HG02571 (cell line): ENCODE data around the gene BTBD2.
"Not testable (repeated sequence)": the region's sequence is repeated elsewhere in the genome, so short reads cannot be mapped to it uniquely, and the experiment has no call there.

Experiments
- ATAC-seq: cut with Tn5 transposase; IDR thresholded peaks from one replicate; pipeline ENCODE4 v1.9.1; 2021; ENCODE audit warnings: mild to moderate bottlenecking, moderate library complexity; ENCODE audit not compliant: unreplicated experiment

BTBD2 gene

DNA sequence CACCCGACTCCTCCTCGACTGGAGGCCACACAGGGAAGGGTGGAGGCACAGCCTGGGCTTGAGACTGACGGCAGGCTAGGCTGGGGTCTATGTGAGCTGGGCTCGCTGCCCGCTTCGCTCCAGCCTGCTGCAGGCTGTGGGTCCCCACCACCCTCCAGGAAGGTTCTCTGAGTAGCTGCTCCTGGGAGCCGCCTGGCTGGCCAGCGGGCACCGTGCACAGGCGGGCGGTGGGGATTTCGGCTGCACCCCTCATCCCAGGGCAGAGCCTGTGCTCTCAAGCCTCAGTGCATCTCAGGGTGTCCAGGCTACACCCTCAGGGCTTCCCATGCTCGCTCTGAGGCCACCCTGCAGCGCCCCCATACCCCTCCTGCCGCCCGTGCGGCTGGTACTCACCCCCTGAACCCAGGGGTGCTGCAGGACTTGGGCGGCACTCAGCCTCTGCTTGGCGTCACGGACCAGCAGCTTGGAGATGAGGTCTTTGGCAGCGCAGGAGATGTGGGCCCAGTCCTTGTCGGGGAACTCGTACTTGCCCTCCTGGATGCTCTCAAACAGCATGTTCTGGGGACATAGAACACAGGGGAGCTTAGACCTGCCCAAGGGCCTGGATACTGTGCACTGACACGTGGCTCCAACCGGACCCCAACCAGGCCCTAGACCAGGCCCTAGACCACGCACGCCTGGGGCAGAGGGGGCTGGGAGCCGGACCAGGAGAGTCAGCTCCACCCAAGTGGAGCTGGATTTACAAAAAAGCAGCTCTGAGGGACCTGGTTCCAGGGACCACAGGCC is 25.3 kb upstream of the BTBD2 start:
- ATAC-seq: no peak

DNA sequence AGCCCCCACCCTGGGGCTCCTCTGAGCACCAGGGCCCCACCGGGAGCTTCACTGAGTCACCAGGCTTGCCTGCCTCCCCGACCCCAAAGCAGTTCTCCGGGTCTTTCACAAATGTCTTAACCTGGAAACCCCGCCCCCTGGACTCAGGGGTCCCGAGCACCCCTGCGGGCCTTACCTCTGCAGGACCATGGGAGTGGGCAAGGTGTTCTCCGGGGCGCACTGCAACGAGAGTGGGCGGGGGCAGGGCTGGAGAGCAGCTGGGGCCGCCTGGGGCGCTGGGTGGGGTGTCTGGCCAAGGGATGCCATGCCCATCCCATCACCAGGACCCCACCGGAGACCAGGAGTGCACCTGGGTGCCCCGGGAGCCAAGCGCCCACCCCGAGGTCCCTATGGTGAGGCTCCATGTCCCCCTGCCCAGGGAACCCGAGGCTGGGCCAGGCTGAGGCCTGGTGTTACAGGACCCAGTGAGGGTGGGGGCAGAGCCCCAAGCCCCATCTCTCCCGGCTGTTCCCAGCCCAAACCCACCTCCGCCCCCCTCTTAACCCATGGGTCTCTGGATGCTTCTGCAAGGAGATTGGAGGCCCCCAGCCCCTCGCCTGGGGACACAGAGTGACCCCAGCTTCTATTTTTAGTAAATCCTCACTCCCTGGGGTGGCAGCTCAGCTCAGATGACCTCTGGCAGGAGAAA is 24.6 kb upstream of the BTBD2 start:
- ATAC-seq: no peak

DNA sequence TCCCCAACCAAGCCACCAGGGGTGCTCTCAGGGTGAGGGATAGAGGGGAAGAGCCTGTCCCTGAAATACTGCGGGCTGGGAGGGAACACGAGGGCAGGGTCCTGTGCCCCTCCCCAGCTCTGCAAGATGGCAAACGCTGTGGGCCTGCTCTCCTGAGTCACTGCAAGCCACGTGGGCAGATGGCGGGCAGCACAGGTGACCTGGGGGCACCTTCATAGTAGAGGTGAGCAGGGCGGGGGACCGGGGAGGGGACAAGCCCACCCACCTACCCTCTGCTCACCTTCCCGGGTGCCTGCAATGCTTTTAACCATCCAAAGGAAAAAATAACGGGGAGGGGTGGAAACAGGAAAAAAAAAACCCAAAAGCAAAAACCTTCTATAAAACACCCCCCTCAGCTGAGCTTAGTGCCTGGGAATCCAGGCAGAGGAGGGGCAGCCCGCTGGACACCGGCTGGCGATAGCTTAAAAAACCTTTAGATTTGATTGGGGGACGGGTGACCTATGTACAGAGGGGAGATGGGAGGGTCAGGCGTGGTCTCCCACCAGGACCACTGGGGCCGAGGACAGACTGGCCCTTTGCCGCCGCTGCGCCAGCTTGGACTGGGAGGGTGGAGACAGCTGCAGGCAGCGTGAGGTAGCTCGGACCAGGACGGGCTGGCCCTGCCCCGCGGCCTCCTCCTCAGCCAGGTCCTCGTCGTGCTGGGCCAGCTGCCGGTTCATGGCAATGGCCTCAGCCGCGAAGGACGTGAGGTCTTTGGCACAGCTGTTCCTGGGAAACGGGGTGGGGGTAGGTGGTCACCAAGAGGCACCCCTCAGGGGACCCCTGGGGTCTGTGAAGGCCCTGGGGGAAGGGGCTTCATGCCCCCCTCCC is 23.8 kb upstream of the BTBD2 start:
- no peak for ATAC-seq

DNA sequence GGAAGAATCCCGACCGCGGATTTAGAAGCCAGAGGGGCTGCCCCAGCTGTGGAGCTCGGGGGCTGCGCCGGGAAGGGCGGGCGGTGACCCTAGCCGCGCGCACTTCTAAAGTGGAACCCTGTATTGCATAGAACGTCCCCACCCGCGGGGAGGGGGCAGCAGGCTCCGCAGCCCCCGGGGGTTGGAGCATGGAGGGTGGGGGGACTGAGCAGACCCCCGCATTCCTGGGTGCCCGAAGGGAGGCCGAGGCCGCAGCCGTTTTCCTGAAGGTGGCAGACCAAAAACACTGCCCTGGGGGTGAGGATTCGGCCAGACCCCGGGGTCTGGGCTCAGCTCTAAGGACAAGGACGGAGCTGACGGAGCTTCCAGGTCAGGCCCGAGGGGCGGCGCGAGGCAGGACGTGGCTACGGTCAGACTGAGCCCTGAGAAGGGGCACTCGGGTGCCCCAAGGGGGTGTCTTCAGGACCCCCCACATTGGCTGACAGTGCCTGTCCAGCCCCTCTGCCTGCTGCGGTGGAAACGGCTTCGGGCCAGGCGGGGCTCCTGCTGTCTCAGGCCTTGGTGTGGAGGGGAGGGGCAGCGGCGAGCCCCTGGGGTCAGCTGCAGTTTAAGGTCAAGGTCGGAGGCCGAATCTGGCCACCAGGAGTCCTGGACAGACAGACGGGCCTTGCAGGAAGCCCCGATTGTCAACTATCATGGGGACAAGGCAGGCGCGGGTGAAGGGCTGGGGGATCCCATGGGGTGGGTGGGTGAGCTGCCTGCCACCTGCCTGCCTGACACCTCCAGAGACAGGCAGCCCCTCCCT is 23.0 kb upstream of the BTBD2 start:
- ATAC-seq: no peak

DNA sequence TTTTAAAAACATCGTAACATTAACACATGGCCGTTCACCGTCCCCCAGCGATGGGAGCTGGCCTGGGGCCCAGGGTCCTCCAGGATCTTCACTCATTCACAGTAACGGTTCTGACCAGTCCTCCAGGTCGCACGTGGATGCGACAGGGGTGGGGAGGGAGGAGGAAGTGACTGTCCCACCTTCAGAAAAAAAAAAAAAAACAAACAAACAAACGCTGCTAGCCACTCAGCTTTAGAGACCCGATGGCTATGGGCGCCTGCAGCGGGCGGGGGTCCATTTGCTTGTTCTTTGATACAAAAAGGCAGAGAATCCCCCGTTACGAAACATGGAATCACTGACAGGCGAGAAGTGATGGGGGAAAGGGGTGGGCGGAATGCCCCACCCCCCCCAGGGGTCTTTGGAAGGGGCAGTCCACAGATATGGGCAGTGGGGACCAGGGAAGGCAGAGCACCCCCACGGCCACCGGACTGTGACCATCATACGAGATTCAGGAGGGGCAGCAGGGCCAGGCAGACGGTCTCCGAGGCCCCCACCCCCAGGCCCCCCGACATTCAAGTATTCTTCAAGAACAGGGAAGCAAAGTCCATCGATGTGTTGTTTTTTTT is 22.2 kb upstream of the BTBD2 start:
- ATAC-seq: no peak

DNA sequence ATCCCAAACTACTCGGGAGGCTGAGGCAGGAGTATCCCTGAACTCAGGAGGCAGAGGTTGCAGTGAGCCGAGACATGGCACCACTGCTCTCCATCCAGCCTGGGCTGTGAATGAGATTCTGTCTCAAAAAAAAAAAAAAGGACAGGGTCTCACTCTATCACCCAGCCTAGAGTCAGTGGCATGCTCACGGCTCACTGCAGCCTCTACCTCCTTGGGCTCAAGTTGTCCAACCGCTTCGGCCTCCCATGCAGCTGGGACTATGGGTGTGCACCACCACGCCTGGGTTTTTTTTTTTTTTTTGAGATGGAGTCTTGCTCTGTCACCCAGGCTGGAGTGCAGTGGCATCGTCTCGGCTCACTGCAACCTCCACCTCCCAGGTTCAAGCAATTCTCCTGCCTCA is 20.9 kb upstream of the BTBD2 start:
- ATAC-seq: no peak

DNA sequence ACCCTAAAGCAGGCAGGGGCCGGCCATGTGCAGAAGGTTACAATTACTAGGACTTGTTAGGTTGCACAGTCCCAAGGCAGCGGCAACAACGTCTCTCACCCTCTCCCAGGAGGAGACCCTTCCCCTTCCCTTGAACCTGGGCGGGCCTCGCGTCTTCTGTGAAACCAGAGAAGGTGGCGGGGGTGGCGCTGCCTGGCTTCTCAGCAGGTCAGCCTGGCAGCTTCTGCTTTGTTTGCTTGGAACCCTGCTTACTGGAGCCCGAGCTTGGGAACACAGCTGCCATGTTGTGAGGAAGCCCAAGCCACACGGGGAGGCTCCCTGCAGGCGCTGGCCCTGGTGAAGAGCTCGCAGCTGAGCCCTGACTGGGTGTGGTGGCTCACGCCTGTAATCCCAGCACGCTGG is 20.1 kb upstream of the BTBD2 start:
- no peak for ATAC-seq

DNA sequence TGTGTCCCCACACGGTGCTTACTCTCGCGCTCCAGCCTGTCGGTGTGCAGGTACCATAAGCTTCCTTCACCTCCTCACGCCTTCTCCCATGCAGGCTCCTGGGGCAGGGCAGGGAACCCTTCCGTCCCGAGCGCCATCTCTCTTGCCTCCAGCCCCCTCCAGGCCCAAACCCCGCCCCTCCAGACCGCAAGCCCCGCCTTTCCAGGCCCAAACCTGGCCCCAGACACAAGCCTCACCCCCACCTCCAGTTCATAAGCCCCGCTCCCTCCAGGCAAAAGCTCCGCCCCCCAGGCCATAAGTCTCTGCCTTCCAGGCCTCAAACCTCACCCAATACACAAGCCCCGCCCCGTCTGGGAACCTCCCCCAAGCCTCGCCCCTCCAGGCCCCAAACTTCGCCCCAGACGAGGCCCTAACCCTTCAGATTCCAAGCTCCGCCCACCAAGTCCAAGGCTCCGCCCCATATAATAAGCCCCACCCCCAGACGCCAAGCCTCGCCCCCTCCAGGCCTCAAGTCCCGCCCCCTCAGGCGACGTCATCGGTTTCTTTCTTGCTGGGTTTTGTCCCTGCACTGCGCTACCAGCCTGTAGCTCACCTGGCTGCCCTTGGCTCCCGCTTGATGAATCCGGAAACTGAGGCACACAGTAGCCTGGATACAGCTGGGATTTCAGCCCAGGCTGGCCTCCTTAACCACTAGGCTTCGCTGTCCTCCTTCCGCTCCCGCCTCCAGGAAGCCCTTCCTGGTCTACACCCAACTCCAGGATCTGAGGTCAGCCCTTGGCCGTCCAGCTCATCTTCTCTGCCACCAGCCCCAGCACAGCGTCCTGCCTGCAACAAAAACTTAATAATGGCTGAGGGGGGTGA is 19.4 kb upstream of the BTBD2 start:
- no peak for ATAC-seq

DNA sequence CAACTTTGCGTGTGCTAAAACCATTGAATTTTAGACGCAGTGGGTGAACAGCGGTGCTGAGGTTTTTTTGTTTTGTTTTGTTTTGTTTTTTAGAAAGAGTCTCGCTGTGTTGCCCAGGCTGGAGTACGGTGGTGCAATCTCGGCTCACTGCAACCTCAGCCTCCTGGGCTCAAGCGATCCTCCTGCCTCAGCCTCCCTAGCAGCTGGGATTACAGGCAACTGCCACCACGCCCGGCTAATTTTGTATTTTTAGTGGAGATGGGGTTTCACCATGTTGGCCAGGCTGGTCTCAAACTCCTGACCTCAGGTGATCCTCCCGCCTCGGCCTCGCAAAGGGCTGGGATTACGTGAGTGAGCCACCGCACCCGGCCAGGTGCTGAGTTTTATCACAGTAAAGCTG is 18.7 kb upstream of the BTBD2 start:
- not testable (repeated sequence) for ATAC-seq

DNA sequence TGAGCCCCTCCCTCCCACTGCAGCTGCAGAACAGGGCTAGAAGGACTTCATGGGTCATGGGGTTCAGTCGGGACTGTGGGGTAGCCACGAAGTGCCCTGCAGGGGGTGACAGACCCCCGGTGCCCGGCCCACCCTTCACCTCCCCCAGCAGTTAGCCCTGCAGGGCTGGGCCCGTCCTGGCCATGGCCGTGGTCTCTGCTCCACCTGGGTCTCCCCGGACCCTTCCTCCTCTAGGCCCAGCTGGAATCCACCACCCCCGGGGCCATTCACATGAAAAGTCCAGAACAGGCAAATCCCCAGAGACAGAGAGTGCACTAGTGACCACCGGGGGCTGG is 18.3 kb upstream of the BTBD2 start:
- ATAC-seq: no peak

DNA sequence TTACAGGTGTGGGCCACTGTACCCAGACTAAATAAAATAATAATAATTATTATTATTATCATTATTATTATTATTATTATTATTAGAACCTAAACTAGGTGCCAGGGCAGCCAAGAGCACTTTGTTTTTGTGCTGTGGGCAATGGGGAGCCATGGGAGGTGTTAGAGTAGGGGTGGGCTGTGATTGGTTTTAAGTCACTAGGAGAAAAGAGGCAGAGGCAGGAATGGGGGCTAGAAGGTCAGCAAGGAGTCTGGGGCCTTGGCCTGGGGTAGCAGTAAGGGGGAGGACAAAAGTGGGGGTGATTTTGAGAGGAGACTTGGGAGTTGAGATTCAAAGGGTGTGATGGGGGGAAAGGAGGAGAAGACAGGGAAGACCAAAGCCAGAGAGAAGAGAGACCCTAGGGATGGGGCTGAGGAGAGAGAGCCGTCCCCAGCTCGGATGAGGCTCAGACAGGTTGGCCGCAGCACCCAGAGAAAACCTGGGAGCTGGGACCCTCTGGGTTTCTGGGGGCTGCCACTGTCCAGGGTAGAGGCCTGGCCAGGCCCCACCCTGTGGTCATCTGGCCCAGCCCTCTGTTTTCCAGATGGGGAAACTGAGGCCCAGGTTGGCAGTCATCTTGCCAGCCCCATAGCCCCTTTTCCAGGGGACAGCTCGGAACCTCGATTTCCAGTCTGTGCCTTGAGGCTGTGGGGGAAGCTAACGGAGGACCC is 17.8 kb upstream of the BTBD2 start:
- ATAC-seq: no peak

DNA sequence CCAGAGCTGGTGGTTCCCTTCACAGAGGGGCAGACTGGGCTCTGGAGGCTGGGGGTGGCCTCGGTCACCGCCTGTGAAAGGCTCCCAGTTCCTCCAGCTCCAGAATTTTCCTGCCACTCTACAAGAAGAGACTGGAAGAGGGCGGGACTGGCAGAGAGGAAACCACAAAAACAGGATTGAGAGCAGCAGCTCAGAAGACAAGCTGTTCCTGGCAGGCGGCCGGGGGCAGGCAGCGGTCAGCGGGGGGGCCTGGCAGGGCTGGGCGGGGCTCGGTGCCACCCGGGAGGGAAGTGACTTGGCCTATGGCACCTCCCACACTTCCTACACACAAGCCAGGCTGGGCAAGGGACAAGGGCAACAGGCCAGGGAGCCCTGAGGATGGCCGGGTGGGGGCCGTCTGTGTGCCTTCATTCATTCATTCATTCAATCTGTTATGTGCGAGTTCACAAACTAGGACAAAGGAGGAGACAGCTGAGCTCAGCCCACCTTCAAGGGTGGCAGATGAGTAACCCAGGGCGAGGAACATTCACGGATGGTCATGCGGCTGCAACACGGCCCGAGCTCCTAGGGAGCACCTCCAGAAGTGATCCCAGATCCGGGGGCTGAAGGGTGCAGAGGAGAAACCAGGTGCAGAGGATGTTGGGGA is 16.9 kb upstream of the BTBD2 start:
- ATAC-seq: no peak

DNA sequence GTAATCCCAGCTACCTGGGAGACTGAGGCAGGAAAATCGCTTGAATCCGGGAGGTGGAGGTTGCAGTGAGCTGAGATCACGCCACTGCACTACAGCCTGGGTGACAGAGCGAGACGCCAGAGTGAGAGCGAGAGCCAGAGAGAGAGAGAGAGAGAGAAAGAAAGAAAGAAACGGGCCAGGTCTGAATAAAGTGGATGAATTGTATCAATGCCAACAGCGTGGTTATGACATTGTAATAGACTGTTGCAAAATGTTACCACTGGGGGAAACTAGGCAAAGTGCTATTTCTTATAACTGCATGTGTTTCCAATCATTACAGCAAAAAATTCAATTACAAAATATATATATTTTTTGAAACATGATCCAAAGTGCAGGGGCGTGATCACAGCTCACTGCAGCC is 11.8 kb upstream of the BTBD2 start:
- no peak for ATAC-seq

DNA sequence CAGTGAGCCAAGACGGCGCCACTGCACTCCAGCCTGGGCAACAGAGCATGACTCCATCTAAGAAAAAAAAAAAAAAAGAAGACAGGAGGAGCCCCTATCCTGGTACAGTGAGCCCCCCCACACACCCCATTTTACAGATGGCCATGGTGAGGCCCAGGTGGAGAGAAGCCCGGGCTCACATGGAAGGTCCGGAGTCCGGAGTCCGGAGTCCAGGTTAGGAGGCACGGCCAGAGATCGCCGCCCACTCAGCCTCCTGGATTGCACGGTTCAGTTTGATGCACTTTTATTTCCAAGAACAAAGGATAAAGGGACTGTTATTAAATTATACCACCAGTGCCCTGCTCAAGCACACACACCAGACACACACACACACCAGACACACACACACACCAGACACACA is 11.3 kb upstream of the BTBD2 start:
- ATAC-seq: no peak

DNA sequence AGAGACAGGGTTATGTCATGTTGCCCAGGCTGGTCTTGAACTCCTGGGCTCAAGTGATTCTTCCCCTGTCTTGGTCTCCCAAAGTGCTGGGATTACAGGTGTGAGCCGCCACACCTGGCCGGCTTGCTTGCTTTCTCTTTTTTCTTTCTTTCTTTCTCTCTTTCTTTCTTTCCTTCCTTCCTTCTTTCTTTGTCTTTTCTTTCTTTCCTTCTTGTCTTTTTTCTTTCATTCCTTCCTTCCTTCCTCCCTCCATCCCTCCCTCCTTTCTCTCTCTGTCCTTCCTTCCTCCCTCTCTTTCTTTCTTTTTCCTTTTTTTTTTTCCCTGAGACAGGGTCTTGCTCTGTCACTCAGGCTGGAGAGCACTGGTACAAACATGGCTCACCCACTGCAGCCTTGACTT is 6.8 kb upstream of the BTBD2 start:
- ATAC-seq: no peak

DNA sequence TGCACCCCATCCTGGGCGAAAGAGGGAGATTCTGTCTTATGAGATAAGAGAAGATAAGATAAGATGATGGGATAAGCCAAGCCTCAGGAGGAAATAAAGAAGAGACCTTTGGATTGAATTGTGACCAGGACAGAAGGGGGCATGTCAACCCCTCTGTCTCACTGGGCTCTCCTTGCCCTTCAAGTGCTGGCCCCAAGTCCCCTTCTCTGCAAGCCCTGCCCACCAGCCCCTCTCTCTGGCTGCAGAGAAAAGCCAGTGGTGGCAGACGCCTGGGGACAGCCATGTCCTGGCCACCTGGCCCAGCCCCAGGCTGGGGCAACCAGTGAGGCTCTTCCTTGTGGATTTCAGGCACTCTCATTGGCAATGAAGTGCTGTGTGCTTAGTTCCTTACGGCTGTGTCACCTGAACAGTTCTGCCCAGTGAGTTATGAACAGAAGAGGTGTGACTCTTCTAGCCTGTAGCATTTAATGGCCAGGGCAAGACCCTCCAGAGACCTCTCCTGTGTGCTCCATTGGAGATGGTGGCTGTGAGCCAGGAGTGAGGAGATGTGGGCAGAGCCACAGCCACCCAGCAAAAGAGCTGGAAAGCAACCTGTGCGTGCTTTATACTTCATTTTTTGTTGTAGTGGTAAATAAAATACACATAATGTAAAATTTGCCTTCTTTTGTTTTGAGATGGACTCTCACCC is 6.1 kb upstream of the BTBD2 start:
- no peak for ATAC-seq

DNA sequence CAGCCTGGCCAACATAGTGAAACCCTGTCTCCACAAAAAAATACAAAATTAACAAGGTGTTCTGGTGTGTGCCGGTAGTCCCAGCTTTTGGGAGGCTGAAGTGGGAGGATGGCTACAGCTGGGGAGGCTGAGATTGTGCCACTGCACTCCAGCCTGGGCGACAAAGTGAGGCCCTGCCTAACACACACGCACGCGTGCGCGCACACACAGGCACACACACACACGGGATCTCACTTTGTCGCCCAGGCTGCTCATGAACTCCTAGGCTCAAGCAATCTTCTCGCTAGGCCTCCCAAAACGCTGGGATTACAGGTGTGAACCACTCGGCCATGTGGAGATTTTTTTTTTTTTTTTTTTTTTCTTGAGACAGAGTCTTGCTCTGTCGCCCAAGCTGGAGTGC is 3.2 kb upstream of the BTBD2 start:
- no peak for ATAC-seq
